Right renal cortex interstitium (tissue), 3 donors: ENCODE measurements around the gene IFNAR2. TPM values are rescaled to one million over a fixed set of nuclear protein-coding genes. Genes with fewer than 3 reads are reported as not detected.

ENCODE experiments used
- DNase-seq, 3 donors: peaks; one replicate each; pipeline ENCODE4 v3.0.0-alpha.2; 2013; ENCODE audit warnings: low read depth in 3 of 3, low spot score in 2 of 3
- polyA plus RNA-seq, 3 donors: library from polyadenylated mRNA; unstranded; fragments of 120-200 nt; gene quantifications; one replicate each; pipeline ENCODE4 v1.2.1, GENCODE V29; 2013; ENCODE audit not compliant: insufficient read length in 3 of 3

IFNAR2 gene
- polyA plus RNA-seq, 3 donors, result 19.7 to 22.8 (median 22.8) TPM

- DNase-seq, result peak in 1 of 3 donors; percentile 7
Observed at GRCh38 chr21:33265664-33266049, 35.9 kb downstream of the IFNAR2 start.

- DNase-seq, result peak in 2 of 3 donors; percentile 60 to 67
Observed at GRCh38 chr21:33266050-33266788, 36.5 kb downstream of the IFNAR2 start, which contains the start of gene IL10RB. Gene IL10RB (plus strand): TSS chr21:33266367. CDS start chr21:33266466, 99 bp downstream.

GRCh38 chr21:33266789-33267135, 37.0 kb downstream of the IFNAR2 start:
- no peak for DNase-seq

- no peak for DNase-seq
Observed at GRCh38 chr21:33267250-33267649, 37.5 kb downstream of the IFNAR2 start.

GRCh38 chr21:33268393-33268736, 38.6 kb downstream of the IFNAR2 start:
- DNase-seq, result no peak

- DNase-seq, result no peak
Observed at GRCh38 chr21:33268737-33269441, 39.2 kb downstream of the IFNAR2 start.

GRCh38 chr21:33270986-33271385, 41.2 kb downstream of the IFNAR2 start:
- DNase-seq, result no peak

GRCh38 chr21:33273044-33273443, 43.3 kb downstream of the IFNAR2 start:
- no peak for DNase-seq

- DNase-seq, result no peak
Observed at GRCh38 chr21:33278721-33279120, 49.0 kb downstream of the IFNAR2 start.

- DNase-seq, result no peak
Observed at GRCh38 chr21:33279330-33279820, 49.6 kb downstream of the IFNAR2 start.

Other genes starting within 250 kb of the IFNAR2 start
- gene OLIG2, start 204.0 kb upstream of the IFNAR2 start, polyA plus RNA-seq, result not detected
- not detected for gene OLIG1, start 159.8 kb upstream of the IFNAR2 start, polyA plus RNA-seq
- 10 to 100 TPM; 29.5 to 34.0 (median 32.8) TPM for gene IL10RB, start 36.4 kb downstream of the IFNAR2 start, polyA plus RNA-seq
- gene IFNAR1, start 95.0 kb downstream of the IFNAR2 start, polyA plus RNA-seq, result 10 to 100 TPM; 37.1 to 40.0 (median 39.2) TPM
- gene IFNGR2, start 173.5 kb downstream of the IFNAR2 start, polyA plus RNA-seq, result 10 to 100 TPM; 82.9 to 86.4 (median 86.0) TPM